ENCODE measurements around the gene MRPS23. TPM values are rescaled to one million over a fixed set of nuclear protein-coding genes. Genes with fewer than 3 reads are reported as not detected.

MRPS23 gene
- total and polyA plus RNA-seq, 9 of the 15 experiments (the other 6 are each of a cell fraction or from before 2014, with no cell fraction given), result 59.1 to 298 (median 98.8) TPM

DNA sequence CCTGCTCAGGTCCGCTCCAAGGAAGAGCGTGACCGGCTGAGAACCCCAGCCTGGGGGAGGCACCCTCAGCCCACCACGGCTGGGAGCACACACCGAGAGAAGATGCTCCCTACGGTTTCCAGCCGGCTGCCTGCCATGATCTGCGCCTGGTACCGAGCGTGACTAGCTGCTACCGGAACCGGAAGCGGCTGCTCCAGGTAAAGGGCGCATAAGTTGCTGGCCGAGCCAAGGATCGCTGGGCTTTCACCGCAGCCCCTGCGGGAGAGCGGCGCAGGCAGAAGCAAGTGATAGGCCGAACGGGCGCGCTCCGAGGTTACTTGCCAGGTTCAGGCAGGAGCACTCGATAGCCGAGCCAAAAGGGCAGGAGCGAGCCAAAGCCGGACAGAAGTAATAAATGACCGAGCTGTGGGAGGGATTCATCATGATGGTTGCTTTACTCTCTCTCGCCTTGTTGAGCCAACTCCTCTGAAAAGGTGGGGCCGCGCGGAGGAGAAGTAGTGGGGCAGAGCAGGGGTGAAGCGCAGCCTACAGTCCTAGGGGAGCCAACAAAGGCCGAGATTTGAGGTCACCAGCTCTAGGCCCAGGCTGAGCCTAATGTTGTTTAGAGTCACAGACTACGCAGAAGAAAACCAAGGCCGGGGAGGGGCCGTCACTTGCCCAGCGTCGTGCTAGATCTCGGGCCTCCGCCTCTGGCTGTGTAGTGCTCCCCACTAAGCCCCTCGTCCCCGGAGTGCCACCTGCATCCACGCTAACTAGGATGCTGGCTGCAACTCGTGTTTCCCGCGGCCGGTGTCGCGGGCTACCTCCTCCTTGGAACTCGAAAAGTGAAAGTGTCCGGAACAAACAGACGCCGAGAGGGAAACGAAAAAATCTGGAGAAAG is at the start of gene MRPS23 (continued):
- TF ChIP-seq, protein P1, sequence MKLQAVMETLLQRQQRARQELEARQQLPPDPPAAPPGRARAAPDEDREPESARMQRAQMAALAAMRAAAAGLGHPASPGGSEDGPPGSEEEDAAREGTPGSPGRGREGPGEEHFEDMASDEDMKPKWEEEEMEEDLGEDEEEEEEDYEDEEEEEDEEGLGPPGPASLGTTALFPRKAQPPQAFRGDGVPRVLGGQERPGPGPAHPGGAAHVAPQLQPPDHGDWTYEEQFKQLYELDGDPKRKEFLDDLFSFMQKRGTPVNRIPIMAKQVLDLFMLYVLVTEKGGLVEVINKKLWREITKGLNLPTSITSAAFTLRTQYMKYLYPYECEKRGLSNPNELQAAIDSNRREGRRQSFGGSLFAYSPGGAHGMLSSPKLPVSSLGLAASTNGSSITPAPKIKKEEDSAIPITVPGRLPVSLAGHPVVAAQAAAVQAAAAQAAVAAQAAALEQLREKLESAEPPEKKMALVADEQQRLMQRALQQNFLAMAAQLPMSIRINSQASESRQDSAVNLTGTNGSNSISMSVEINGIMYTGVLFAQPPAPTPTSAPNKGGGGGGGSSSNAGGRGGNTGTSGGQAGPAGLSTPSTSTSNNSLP (IDR thresholded peaks at IDR 0.05; ENCODE audit: borderline replicate concordance, low read depth, low read length), result peak; percentile 80; the same call in 1 of the 2 replicates
- TF ChIP-seq ZBTB17 (CRISPR knock-in tag; IDR thresholded peaks at IDR 0.05) (peak; percentile 100), ELF2 (CRISPR knock-in tag; IDR thresholded peaks at IDR 0.05) (peak; percentile 84), ETV5 (CRISPR knock-in tag; IDR thresholded peaks at IDR 0.05; ENCODE audit: low read depth) (peak; percentile 88), PHF20 (IDR thresholded peaks at IDR 0.05; ENCODE audit: partially characterized antibody) (peak; percentile 95), L3MBTL2 (IDR thresholded peaks at IDR 0.05) (peak; percentile 98), ETV1 (tag; conservative IDR thresholded peaks at IDR 0.05; ENCODE audit: low read depth) (peak; percentile 90), XRCC5 (IDR thresholded peaks at IDR 0.05; ENCODE audit: low read depth, low read length) (peak; percentile 100), JUN (IDR thresholded peaks at IDR 0.05; ENCODE audit: borderline replicate concordance, low read depth, low read length) (peak; percentile 74; the same call in 1 of the 2 replicates), JUN (CRISPR knock-in tag; IDR thresholded peaks at IDR 0.05; ENCODE audit: borderline replicate concordance) (peak; percentile 38; the same call in 1 of the 2 replicates)
- TF ChIP-seq, protein P2, sequence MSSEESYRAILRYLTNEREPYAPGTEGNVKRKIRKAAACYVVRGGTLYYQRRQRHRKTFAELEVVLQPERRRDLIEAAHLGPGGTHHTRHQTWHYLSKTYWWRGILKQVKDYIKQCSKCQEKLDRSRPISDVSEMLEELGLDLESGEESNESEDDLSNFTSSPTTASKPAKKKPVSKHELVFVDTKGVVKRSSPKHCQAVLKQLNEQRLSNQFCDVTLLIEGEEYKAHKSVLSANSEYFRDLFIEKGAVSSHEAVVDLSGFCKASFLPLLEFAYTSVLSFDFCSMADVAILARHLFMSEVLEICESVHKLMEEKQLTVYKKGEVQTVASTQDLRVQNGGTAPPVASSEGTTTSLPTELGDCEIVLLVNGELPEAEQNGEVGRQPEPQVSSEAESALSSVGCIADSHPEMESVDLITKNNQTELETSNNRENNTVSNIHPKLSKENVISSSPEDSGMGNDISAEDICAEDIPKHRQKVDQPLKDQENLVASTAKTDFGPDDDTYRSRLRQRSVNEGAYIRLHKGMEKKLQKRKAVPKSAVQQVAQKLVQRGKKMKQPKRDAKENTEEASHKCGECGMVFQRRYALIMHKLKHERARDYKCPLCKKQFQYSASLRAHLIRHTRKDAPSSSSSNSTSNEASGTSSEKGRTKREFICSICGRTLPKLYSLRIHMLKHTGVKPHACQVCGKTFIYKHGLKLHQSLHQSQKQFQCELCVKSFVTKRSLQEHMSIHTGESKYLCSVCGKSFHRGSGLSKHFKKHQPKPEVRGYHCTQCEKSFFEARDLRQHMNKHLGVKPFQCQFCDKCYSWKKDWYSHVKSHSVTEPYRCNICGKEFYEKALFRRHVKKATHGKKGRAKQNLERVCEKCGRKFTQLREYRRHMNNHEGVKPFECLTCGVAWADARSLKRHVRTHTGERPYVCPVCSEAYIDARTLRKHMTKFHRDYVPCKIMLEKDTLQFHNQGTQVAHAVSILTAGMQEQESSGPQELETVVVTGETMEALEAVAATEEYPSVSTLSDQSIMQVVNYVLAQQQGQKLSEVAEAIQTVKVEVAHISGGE (CRISPR knock-in tag; IDR thresholded peaks at IDR 0.05), result peak in 2 of 3 experiments; percentile 15 to 76; a peak in 3 of 6 replicates
- TF ChIP-seq, protein P3, sequence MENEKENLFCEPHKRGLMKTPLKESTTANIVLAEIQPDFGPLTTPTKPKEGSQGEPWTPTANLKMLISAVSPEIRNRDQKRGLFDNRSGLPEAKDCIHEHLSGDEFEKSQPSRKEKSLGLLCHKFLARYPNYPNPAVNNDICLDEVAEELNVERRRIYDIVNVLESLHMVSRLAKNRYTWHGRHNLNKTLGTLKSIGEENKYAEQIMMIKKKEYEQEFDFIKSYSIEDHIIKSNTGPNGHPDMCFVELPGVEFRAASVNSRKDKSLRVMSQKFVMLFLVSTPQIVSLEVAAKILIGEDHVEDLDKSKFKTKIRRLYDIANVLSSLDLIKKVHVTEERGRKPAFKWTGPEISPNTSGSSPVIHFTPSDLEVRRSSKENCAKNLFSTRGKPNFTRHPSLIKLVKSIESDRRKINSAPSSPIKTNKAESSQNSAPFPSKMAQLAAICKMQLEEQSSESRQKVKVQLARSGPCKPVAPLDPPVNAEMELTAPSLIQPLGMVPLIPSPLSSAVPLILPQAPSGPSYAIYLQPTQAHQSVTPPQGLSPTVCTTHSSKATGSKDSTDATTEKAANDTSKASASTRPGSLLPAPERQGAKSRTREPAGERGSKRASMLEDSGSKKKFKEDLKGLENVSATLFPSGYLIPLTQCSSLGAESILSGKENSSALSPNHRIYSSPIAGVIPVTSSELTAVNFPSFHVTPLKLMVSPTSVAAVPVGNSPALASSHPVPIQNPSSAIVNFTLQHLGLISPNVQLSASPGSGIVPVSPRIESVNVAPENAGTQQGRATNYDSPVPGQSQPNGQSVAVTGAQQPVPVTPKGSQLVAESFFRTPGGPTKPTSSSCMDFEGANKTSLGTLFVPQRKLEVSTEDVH (IDR thresholded peaks at IDR 0.05; ENCODE audit: low read depth, partially characterized antibody), result peak; percentile 87
- TF ChIP-seq, protein P4, sequence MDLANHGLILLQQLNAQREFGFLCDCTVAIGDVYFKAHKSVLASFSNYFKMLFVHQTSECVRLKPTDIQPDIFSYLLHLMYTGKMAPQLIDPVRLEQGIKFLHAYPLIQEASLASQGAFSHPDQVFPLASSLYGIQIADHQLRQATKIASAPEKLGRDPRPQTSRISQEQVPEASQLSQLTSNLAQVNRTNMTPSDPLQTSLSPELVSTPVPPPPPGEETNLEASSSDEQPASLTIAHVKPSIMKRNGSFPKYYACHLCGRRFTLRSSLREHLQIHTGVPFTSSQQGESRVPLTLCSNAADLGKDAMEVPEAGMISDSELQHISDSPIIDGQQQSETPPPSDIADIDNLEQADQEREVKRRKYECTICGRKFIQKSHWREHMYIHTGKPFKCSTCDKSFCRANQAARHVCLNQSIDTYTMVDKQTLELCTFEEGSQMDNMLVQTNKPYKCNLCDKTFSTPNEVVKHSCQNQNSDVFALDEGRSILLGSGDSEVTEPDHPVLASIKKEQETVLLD (IDR thresholded peaks at IDR 0.05), result peak; percentile 93
- TF ChIP-seq, protein P5, sequence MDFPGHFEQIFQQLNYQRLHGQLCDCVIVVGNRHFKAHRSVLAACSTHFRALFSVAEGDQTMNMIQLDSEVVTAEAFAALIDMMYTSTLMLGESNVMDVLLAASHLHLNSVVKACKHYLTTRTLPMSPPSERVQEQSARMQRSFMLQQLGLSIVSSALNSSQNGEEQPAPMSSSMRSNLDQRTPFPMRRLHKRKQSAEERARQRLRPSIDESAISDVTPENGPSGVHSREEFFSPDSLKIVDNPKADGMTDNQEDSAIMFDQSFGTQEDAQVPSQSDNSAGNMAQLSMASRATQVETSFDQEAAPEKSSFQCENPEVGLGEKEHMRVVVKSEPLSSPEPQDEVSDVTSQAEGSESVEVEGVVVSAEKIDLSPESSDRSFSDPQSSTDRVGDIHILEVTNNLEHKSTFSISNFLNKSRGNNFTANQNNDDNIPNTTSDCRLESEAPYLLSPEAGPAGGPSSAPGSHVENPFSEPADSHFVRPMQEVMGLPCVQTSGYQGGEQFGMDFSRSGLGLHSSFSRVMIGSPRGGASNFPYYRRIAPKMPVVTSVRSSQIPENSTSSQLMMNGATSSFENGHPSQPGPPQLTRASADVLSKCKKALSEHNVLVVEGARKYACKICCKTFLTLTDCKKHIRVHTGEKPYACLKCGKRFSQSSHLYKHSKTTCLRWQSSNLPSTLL (IDR thresholded peaks at IDR 0.05), result no peak

All from K562 (cell line).